ENCODE results near the gene JAM3. TPM values are rescaled to one million over a fixed set of nuclear protein-coding genes. Genes with fewer than 3 reads are reported as not detected.

Gene JAM3
- total and polyA plus RNA-seq, 2 of the 8 experiments (the other 6 are each of a cell fraction or from before 2014, with no cell fraction given), result 19.6 to 42.8 TPM

DNA sequence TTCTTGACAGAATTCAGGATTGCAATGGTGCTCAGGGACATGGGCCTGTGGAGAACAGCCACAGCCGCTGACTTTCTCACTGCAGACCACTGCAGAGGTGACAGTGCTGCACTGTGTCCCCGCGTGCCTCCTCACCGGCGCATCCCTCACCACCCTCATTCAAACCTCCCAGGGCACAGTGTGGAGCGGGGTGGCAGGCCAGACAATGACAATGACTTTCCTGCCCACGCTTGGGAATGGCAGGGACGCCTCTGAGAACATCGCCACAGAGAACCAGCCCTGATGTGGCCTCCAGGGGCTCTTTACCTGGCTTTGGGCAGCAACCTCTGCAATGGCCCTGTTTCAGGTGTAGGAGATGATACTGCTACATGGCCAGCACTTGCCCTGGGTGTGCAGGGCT is 89.2 kb downstream of the JAM3 start:
- H3K18ac ChIP-seq (ENCODE audit: extremely low read depth, low read length), result no peak overlapping the region
- no peak overlapping the region for H3K4ac ChIP-seq (replicated peaks; ENCODE audit: insufficient read length, low read depth, low read length)
- H4K8ac ChIP-seq (ENCODE audit: extremely low read depth, insufficient read depth, low read length), result no peak overlapping the region
- ChIA-PET POLR2A (ENCODE audit: partially characterized antibody) (no interaction called here), CTCF (ENCODE audit: partially characterized antibody) (no interaction called here)
- H2BK15ac ChIP-seq (ENCODE audit: low read length), result no peak overlapping the region
- no peaks in the 10 kb centered on the region; a peak in 1 of 7 replicates for H3K27me3 ChIP-seq (replicated peaks in 1 of 4; ENCODE audit: control insufficient read depth in 3 of 4, extremely low read depth in 1 of 4, insufficient read depth in 3 of 4, low read length in 3 of 4)
- no peak overlapping the region for H2BK5ac ChIP-seq (ENCODE audit: low read depth, low read length)
- no peak overlapping the region for H3K23ac ChIP-seq (ENCODE audit: insufficient read length)
- no peak overlapping the region for H3K9ac ChIP-seq (replicated peaks in 1 of 4; ENCODE audit: extremely low read depth in 1 of 4, low read depth in 3 of 4, low read length in 3 of 4)
- H3K79me2 ChIP-seq (ENCODE audit: control insufficient read depth in 1 of 2, insufficient read depth in 2 of 2, low read length in 2 of 2), result no peaks in the 10 kb centered on the region
- H2BK12ac ChIP-seq (ENCODE audit: low read depth, low read length), result no peak overlapping the region
- H3K4me2 ChIP-seq (ENCODE audit: insufficient read depth in 1 of 2, low read depth in 2 of 2, low read length in 2 of 2), result no peak overlapping the region
- FAIRE-seq, result no peak
- no peak overlapping the region for H2AK5ac ChIP-seq (ENCODE audit: low read depth, low read length)
- no peak overlapping the region for H4K91ac ChIP-seq (replicated peaks; ENCODE audit: insufficient read length, low read length)
- no peak for DNase-seq (ENCODE audit: low read depth in 1 of 2, low spot score in 2 of 2)
- H2BK20ac ChIP-seq (ENCODE audit: low read length), result no peak overlapping the region
- H3K36me3 ChIP-seq (ENCODE audit: control insufficient read depth in 2 of 4, insufficient read depth in 4 of 4, low read length in 3 of 4), result peaks cover 34 to 92% (median 75%) of the 10 kb centered on the region in 4 experiments
- no peak overlapping the region for H4K5ac ChIP-seq (ENCODE audit: insufficient read length, low read depth, low read length)
- no peak overlapping the region for H3K14ac ChIP-seq (ENCODE audit: insufficient read length)
- TF ChIP-seq GABPA (IDR thresholded peaks at IDR 0.05; ENCODE audit: borderline replicate concordance, insufficient read depth, low read length) (no peak), KDM4A (IDR thresholded peaks at IDR 0.05; ENCODE audit: low read depth, low read length, severe bottlenecking) (no peak), MAFK (IDR thresholded peaks at IDR 0.05; ENCODE audit: low read depth, low read length) (no peak), SIRT6 (IDR thresholded peaks at IDR 0.05; ENCODE audit: low read length) (no peak), EGR1 (IDR thresholded peaks at IDR 0.05; ENCODE audit: borderline replicate concordance, low read depth, low read length) (no peak)
- 89% methylated on average over 9 of the region's 9 CpGs; no CpG with 5 or more reads in 1 of the 2 experiments for WGBS, 2 experiments (ENCODE audit: extremely low coverage in 1 of 2, insufficient coverage in 1 of 2, insufficient read length in 1 of 2, insufficient replicate concordance in 2 of 2, low coverage in 1 of 2, low lambda C conversion rate in 2 of 2, missing lambda C conversion rate in 1 of 2)
- no peak overlapping the region for H3K56ac ChIP-seq (replicated peaks; ENCODE audit: insufficient read length, low read depth, low read length)
- no peak overlapping the region for H2AFZ ChIP-seq (ENCODE audit: low read length)
- peaks cover 3% of the 10 kb centered on the region; the same call in 1 of the 2 replicates for H3K79me1 ChIP-seq (ENCODE audit: low read depth, low read length)
- H4K20me1 ChIP-seq (replicated peaks in 1 of 2; ENCODE audit: control insufficient read depth in 1 of 2, insufficient read depth in 2 of 2, low read length in 2 of 2), result peaks cover 0 to 6% of the 10 kb centered on the region in 2 experiments
- peaks cover 17 to 20% of the 10 kb centered on the region in 2 experiments for H3K9me3 ChIP-seq (ENCODE audit: insufficient read depth in 2 of 2, low read depth in 1 of 2, low read length in 1 of 2)
- no peaks in the 10 kb centered on the region for H3K23me2 ChIP-seq (ENCODE audit: low read depth, low read length)
- no peak overlapping the region for H3K4me3 ChIP-seq (ENCODE audit: extremely low read depth in 1 of 4, insufficient read depth in 2 of 4, low read depth in 3 of 4, low read length in 4 of 4)
- H2BK120ac ChIP-seq (replicated peaks; ENCODE audit: low read depth, low read length), result no peak overlapping the region
- H3K4me1 ChIP-seq (replicated peaks in 1 of 4; ENCODE audit: control insufficient read depth in 3 of 4, insufficient read depth in 4 of 4, low read length in 3 of 4), result no peaks in the 10 kb centered on the region
- H3K27ac ChIP-seq (ENCODE audit: low read depth, low read length), result no peak overlapping the region

Measured in H1 (cell line).